ENCODE measurements around the gene NPDC1.

The NPDC1 gene

DNA sequence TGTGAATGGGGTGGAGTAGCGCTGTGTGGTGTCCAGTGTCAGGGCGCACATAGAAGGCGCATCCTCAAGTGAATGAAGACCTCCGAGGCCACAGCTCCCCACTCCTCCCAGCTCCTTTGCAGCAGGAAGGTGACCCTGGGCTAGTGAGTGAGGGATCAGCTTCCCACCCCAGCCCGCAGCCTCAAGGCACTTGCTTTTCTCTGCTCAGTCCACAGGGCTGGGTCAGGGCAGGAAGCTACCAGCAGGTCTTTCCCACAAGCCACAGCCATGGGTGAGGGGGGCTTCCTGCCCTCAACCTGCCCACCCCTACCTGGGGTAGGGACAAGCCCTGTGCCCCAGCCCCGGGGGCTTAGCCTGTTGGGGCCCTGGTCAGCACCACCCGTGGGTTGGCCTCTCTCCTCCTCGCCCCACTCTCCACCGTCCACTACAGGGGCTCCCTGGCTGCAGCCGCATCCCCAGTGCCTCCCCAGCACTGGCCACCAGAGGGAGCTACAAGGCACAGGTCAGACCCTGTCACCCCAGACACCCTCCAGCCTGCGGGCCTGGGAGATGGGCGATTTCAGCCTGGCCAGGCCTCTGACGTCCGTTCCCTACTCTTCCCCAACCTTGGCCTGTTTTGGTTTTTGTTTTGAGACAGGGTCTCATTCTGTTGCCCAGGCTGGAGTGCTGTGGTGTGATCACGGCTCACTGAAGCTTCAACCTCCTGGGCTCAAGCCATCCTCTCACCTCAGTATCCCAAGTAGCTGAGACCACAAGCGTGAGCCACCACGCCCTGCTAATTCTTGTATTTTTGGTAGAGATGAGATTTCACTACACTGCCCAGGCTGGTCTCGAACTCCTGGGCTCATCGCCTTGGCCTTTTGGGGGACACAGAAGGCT, 16.7 kb downstream of the NPDC1 start:
- no peak for DNase-seq (ENCODE audit: low read depth, low spot score)
- H3K27ac ChIP-seq: no peak overlapping the region

DNA sequence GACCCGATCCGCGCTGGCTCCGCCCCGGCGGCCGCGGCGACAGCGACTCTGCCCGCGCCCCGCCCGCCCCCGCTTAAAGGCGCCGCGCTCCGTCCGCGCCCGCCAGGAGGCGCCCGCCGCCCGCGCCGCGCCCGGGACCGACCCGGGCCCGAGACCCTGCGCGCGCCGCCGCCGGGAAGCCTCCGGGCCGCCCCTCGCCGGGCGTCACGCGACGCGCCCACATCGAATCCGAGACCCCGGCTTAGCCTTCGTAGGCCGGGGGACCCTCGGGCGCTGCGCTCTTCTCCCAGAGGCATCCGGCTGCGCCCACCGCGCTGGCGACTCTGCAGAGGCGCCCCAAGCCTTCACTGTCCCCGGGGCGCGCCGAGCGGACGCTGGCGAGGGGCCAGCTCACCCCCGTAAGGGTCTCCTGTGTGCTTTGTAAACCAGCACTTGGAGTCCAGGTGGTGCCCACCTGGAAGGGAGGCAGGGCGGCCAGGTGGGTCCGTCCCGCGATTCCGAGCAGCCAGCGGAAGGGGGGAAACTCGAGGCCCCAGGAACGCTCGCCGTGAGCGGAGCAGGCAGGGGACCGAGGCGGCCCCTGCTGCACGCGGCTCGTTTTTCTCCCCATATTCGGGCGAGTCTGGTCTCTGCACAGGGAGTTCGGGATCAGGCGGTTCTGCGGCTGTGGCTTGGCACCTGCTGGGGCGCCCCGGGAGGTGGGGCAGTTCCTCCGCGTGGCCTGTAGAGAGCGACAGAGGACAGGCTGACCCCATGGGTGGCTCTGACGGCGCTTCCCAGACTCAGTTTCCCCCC, 17.5 kb downstream of the NPDC1 start:
- DNase-seq (ENCODE audit: low read depth, low spot score): no peak
- no peak overlapping the region for H3K27ac ChIP-seq

DNA sequence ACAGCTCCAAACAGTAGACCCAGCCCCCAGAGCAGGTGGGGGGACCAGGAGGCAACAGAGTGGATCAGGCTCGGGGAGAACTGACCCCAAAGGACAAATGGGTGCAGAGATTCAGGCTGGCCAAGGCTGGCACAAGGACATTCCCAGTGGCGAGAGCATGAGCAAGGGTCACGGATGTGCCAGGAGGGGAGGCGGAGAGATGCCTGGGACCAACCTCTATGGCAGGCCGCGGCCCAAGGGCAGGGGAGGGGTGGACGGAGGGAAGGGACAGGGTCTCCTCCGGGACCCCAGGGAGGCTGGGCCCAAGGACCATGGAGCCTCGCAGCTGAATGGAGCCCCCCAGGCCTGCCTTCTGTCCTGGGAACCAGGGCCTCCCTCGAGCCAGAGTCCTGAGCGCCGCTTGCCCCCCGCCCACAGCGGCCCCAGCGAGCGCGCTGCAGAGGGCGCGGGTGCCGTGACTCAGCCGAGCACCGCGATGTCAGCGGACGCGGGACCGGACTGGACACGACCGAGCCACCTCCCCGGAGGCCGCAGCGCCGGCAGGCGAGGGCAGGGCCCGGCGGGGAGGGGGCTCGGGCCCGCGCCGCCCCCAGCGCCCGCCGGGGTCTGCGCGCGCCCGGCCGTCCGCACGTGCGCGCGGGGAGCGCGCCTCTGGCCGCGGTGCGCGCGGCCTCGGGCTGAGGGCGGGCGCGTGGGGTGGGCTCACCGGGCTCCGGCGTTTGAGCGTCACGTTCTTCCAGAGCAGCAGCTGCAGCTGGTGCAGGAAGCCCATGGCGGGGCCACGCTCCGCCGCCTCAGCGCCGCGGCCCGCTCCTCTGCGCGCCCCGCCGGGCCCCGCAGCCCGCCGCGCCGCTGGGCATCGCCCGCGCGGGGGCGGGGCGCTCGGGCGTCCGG, 18.4 kb downstream of the NPDC1 start, which contains the start of gene ABCA2:
Gene ABCA2, minus strand, starts transcription at position 869 of the 894 bp plus-strand sequence. Its CDS starts 97 bp downstream, at position 772.
- H3K27ac ChIP-seq: no peak within 1 kb of the TSS
- no peak for DNase-seq (ENCODE audit: low read depth, low spot score)

GRCh38 chr9:137026828-137027227, 19.1 kb downstream of the NPDC1 start:
- no peak for DNase-seq (ENCODE audit: low read depth, low spot score)
- no peak overlapping the region for H3K27ac ChIP-seq

DNA sequence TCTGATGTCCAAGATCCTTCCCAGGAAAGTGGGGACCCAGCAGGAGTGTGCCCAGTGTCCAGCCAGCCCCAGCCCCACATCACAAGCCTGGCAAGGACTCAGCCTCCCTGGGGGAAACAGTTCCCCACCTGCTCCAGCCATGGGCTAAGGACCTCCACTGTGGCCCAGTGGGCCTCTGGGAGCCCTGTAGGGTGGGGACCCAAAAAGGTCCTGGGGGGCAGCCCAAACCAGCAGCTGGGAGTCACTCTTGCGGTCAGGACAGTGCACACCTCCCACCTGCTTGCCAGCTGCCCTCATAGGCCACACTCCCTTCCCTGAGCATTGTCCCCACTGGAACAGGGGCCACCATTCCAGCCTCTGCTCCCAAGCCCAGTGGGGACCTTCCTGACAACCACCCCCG, 19.6 kb downstream of the NPDC1 start:
- DNase-seq (ENCODE audit: low read depth, low spot score): no peak
- H3K27ac ChIP-seq: no peak overlapping the region

DNA sequence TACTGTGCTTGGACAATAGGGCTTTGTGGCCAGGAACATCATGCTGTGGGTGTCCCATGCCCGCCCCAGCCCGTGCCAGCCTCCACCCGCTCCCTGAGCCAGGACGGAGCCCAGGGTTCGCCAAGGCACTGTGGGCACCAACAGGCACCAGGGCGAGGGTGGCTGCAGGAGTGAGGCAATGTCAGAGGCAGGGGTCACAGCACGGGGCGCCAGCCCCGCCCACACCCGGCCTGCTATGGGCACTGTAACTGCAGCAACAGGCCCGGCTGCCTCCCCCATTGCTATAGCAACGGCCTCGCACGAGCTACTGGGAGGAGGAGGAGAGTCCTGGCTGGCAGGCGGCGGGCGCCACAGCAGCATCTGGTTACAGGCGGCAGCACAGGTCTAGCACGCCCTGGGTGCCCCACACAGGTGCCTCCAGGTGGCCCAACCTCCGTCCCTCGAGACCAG, 20.4 kb downstream of the NPDC1 start:
- no peak overlapping the region for H3K27ac ChIP-seq

DNA sequence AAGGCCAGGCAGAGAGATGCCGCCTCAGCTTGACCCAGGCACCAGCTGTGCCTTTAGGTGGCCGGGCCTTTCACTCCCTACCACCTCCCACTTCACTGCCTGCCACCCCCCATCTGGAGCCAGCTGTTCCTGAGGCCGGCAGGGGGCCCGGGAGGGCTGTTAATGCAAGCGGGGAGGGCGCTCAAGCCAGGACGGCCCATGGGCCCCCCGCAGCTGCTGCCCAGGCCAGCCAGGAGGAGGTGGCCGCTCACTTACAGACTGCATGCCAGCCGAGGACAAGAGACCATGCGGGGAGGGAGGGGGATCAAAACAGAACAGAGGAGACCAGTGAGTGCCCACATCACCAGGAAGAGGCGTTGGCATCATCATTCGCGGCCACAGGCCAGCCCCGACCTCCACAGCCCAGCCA, 22.4 kb downstream of the NPDC1 start:
- no peak for DNase-seq (ENCODE audit: low read depth, low spot score)
- no peak overlapping the region for H3K27ac ChIP-seq

More for the DNA sequence above, 20.4 kb downstream of the NPDC1 start:
- no peak for DNase-seq (ENCODE audit: low read depth, low spot score)

GRCh38 chr9:137023157-137023556, 22.8 kb downstream of the NPDC1 start:
- no peak overlapping the region for H3K27ac ChIP-seq
- DNase-seq (ENCODE audit: low read depth, low spot score): no peak

DNA sequence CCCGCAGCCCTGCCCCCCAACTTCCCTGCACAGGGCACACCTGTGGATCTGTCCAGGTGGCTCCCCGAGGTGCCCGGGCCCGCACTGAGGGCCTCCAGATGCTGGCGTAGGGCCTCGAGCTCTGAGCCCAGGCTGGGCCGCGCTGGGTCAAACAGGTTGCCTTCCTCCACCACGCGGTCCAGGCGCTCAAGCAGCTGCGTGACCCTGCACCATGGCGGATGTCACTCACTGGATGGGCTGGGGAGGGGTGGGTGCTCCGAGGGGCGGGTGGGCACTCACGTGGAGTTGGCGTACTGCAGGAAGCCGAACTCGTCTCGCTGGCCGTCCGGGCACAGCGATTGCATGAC, 23.3 kb downstream of the NPDC1 start:
- H3K27ac ChIP-seq: no peak overlapping the region
- DNase-seq (ENCODE audit: low read depth, low spot score): no peak

DNA sequence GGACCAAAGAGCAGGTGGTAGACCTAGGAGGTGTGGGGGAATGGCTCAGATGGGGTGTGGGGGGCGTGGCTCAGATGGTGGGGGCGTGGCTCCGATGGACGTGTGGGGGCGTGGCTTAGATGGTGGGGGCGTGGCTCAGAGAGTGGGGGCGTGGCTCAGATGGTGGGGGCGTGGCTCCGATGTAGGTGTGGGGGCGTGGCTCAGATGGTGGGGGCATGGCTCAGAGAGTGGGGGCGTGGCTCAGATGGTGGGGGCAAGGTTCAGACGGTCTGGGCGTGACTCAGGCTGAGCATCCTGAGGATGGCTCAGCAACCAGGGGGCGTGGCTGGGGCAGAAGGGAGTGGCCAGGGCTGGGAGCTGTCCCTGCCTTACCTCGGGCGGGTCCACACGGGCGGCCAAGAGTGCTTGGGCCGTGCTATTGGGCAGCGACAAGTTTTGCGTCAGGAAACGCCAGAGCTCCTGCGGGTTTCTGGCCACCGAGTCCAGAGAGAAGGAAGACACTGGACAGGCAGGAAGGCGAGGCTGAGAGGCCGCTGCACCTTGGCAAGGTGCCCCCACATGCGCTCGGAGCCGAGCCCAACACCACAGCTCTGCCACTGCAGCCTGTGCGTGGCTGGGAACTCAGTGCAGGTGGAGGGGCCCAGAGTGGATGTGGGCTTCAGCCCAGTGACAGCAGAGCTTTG, 23.9 kb downstream of the NPDC1 start:
- no peak overlapping the region for H3K27ac ChIP-seq

GRCh38 chr9:137021568-137021978, 24.4 kb downstream of the NPDC1 start:
- no peak overlapping the region for H3K27ac ChIP-seq
- no peak for DNase-seq (ENCODE audit: low read depth, low spot score)

More for the DNA sequence above, 23.9 kb downstream of the NPDC1 start:
- peak; percentile 46 for DNase-seq (ENCODE audit: low read depth, low spot score)

DNA sequence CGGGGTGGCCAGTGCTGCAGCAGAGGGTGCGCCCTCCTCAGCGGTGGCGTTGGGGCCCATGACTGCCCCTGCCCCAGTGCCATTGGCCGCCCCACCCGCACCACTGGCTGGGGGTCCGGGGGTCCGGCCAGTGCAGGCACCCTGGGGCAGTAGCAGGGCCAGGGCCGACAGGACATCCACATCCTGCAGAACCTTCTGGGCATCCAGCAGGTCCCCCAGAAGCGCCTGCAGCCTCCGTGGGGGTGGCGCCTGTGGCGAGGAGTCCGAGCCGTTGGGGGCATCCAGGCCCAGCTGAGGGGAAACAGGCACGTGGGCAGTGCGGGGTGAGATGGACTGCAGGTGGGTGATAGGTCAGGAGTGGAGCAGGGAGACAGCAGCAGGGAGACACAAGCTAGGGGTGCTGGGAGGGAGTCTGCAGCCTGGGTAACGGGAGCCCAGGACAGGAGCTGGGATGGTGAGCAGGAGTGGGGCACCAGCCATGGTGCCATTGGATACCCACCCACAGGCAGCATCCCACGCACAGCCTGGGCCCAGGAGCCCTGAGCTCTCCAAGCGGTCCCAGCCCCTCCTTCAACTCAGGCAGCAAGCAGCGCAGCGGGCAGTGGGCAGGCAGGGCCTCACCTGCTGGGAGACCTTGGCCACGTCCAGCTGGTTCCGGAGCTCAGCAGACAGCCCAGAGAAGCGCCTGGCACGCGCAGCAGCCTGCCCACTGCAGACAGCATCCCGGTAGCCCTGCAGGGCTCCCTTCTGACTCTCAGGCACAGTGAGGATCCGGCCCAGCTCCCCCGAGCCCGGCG, 25.0 kb downstream of the NPDC1 start:
- no peak overlapping the region for H3K27ac ChIP-seq
- no peak for DNase-seq (ENCODE audit: low read depth, low spot score)

- no peak overlapping the region for H3K27ac ChIP-seq
- no peak for DNase-seq (ENCODE audit: low read depth, low spot score)
These were observed 25.9 kb downstream of the NPDC1 start for GRCh38 chr9:137019891-137020683.

DNA sequence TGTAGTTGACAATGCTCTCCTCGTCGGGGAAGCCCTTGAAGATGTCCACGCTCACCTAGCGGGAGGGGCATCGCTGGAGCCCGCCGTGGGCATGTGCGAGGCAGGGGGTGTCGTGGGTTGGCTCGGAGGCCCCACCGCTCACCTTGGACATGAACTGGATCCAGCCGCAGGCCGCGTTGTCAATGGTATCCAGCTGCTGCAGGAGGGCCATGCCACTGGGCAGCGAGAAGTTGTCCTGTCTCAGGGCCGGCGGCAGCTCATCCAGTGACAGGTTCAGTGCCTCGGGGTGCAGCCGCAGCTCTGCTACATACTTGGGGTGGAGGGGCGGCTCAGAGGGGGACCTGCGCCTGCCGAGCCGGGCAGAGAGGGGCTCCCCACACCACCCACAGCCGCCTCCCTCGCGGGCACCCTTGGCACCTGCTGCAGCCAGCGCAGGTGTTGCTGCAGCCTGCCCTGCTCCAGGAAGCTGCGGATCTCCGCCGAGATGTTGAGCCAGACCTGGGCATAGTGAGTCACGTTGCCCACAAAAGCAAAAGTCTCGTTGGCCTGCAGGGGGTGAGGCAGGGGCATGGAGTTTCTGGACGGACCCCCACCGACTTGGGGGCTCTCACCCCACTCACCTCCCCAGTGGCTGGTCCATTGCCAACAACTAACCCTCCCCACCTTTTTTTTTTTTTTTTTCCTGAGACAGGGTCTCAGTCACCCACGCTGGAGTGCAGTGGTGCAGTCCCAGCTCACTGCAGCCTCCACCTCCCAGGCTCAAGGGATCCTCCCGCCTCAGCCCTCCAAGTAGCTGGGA, 27.0 kb downstream of the NPDC1 start:
- H3K27ac ChIP-seq: no peak overlapping the region

GRCh38 chr9:137017791-137018497, 28.0 kb downstream of the NPDC1 start:
- no peak for DNase-seq (ENCODE audit: low read depth, low spot score)
- H3K27ac ChIP-seq: no peak overlapping the region

More for the DNA sequence above, 27.0 kb downstream of the NPDC1 start:
- DNase-seq (ENCODE audit: low read depth, low spot score): no peak

- DNase-seq (ENCODE audit: low read depth, low spot score): no peak
- no peak overlapping the region for H3K27ac ChIP-seq
These were observed 28.9 kb downstream of the NPDC1 start for GRCh38 chr9:137017071-137017470.

DNA sequence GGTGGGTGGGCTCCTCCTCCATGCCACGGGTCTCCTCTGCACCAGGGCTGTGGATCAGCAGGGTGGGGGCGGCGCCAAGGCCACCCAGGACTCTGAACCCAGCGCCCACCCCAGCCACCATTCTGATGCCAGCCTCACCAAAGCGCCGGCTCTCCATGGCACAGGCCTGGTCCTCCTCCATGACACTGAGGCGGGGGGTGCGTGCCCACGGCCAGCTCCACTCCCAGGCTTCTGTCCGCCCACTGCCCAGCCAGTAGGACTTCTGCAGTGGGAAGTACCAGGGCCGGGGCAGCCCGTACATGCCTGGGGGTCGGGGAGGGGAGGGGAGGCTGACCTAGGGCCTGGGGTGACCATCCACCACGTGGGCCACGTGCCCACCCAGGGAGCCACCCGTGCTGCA, 29.5 kb downstream of the NPDC1 start:
- no peak for DNase-seq (ENCODE audit: low read depth, low spot score)

More for the DNA sequence above, 29.5 kb downstream of the NPDC1 start:
- no peak overlapping the region for H3K27ac ChIP-seq
